Measurements from ENCODE around the gene TIAM2. TPM values are rescaled to one million over a fixed set of nuclear protein-coding genes. Genes with fewer than 3 reads are reported as not detected.

The TIAM2 gene
- total and polyA plus RNA-seq, 2 donors (not counting 3 experiments of a cell fraction or from before 2014, with no cell fraction given): 9.6 to 18.5 TPM

DNA sequence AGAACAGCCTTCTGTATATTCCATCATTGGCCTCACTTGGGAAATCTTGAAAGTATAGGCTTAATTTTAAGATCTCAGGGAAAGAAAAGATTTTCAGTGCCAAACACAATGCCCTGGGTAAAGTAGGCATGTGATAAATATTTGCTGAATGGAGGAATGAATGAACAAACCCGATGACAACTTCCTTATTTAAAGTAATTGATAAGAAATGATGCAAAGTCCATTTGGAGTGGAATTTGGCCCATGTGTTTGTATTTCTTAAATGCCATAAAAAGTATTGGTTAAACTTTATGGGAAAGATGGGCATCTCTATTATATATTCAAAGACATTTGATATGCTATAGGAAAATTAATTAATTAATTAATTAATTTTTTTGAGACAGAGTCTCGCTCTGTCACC is 3.7 kb downstream of the TIAM2 start:
- Histone ChIP-seq H3K4me2 (ENCODE audit: insufficient read depth, low read length) (no peak overlapping the region), H4K20me1 (replicated peaks; ENCODE audit: control insufficient read depth, extremely low read depth, insufficient read depth, low read length) (no peaks in the 10 kb centered on the region), H3K9me3 (replicated peaks; ENCODE audit: control insufficient read depth, insufficient read depth, low read length) (no peaks in the 10 kb centered on the region), H3K4me3 (replicated peaks in 1 of 3; ENCODE audit: insufficient read depth in 1 of 3, low read depth in 1 of 3, low read length in 3 of 3) (no peak overlapping the region), H3K27me3 (ENCODE audit: control insufficient read depth in 2 of 2, insufficient read depth in 2 of 2, low read length in 2 of 2) (no peaks in the 10 kb centered on the region), H3K27ac (ENCODE audit: insufficient read depth, low read depth, low read length) (no peak overlapping the region), H3K36me3 (ENCODE audit: control insufficient read depth in 2 of 2, extremely low read depth in 1 of 2, insufficient read depth in 2 of 2, low read length in 2 of 2) (no peaks in the 10 kb centered on the region), H3K9me1 (replicated peaks; ENCODE audit: control insufficient read depth, extremely low read depth, insufficient read depth, low read length) (no peaks in the 10 kb centered on the region), H3K79me2 (ENCODE audit: control insufficient read depth, insufficient read depth, low read length) (no peaks in the 10 kb centered on the region), H3K9ac (replicated peaks; ENCODE audit: extremely low read depth, insufficient read depth, low read length) (no peak overlapping the region), H3K4me1 (ENCODE audit: control insufficient read depth, extremely low read depth, insufficient read depth, low read length) (peaks cover 6% of the 10 kb centered on the region), H2AFZ (ENCODE audit: low read depth, low read length) (no peak overlapping the region)
- intact Hi-C loops (cut with micrococcal nuclease): loop anchor here (5.0 kb wide), 1 partner anchor 248 kb away; no protein-coding TSS in a partner anchor
- dilution Hi-C loops (cut with MboI; ENCODE audit: extremely low pct_ligation_motif_present, low sequenced_read_pairs): no loop called here
- BruUV-seq (replicated peaks): no TSS peak
- DNase-seq (ENCODE audit: low read depth, low spot score) (no peak), FAIRE-seq (no peak)
- CTCF ChIA-PET: interaction anchor here (1.4 to 1.7 kb wide), 2 partner anchors 11 to 12 kb away, joined by 3 read pairs; no protein-coding TSS in a partner anchor
- TF ChIP-seq POLR2AphosphoS5 (IDR thresholded peaks at IDR 0.05; ENCODE audit: insufficient read depth, low read depth, low read length) (no peak), POLR2A (IDR thresholded peaks at IDR 0.05; ENCODE audit: low read depth, low read length) (no peak), EZH2 (IDR thresholded peaks at IDR 0.05; ENCODE audit: borderline replicate concordance, low read depth, low read length, severe bottlenecking) (no peak), GATA2 (IDR thresholded peaks at IDR 0.05; ENCODE audit: insufficient read depth, insufficient read length, low read depth, low read length) (no peak), FOS (IDR thresholded peaks at IDR 0.05; ENCODE audit: borderline replicate concordance, insufficient read depth, low read length) (no peak), MYC (IDR thresholded peaks at IDR 0.05; ENCODE audit: low read depth, low read length) (no peak), JUN (IDR thresholded peaks at IDR 0.05; ENCODE audit: borderline replicate concordance, insufficient read depth, insufficient read length, low read depth) (no peak)
- TF ChIP-seq, protein P1, sequence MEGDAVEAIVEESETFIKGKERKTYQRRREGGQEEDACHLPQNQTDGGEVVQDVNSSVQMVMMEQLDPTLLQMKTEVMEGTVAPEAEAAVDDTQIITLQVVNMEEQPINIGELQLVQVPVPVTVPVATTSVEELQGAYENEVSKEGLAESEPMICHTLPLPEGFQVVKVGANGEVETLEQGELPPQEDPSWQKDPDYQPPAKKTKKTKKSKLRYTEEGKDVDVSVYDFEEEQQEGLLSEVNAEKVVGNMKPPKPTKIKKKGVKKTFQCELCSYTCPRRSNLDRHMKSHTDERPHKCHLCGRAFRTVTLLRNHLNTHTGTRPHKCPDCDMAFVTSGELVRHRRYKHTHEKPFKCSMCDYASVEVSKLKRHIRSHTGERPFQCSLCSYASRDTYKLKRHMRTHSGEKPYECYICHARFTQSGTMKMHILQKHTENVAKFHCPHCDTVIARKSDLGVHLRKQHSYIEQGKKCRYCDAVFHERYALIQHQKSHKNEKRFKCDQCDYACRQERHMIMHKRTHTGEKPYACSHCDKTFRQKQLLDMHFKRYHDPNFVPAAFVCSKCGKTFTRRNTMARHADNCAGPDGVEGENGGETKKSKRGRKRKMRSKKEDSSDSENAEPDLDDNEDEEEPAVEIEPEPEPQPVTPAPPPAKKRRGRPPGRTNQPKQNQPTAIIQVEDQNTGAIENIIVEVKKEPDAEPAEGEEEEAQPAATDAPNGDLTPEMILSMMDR (IDR thresholded peaks at IDR 0.05; ENCODE audit: extremely low read depth in 1 of 2, insufficient read depth in 1 of 2, low read depth in 1 of 2, low read length in 2 of 2): no peak
- TF ChIP-seq, protein P2, sequence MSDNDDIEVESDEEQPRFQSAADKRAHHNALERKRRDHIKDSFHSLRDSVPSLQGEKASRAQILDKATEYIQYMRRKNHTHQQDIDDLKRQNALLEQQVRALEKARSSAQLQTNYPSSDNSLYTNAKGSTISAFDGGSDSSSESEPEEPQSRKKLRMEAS (IDR thresholded peaks at IDR 0.05; ENCODE audit: insufficient read depth, insufficient read length): no peak
- POLR2A ChIA-PET: no interaction called here

Measured in endothelial cell of umbilical vein (primary cell).